ENCODE measurements around the gene MTCL3.

The MTCL3 gene

GRCh38 chr6:127515794-127516661, 3.1 kb downstream of the MTCL3 start:
- no peak for TF ChIP-seq ZFX (IDR thresholded peaks at IDR 0.05)
- TF ChIP-seq, protein P1, sequence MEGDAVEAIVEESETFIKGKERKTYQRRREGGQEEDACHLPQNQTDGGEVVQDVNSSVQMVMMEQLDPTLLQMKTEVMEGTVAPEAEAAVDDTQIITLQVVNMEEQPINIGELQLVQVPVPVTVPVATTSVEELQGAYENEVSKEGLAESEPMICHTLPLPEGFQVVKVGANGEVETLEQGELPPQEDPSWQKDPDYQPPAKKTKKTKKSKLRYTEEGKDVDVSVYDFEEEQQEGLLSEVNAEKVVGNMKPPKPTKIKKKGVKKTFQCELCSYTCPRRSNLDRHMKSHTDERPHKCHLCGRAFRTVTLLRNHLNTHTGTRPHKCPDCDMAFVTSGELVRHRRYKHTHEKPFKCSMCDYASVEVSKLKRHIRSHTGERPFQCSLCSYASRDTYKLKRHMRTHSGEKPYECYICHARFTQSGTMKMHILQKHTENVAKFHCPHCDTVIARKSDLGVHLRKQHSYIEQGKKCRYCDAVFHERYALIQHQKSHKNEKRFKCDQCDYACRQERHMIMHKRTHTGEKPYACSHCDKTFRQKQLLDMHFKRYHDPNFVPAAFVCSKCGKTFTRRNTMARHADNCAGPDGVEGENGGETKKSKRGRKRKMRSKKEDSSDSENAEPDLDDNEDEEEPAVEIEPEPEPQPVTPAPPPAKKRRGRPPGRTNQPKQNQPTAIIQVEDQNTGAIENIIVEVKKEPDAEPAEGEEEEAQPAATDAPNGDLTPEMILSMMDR (conservative IDR thresholded peaks at IDR 0.05) = no peak
- H3K27ac ChIP-seq = no peak overlapping the region

GRCh38 chr6:127515234-127515793, 3.8 kb downstream of the MTCL3 start:
- TF ChIP-seq, protein P1 (conservative IDR thresholded peaks at IDR 0.05) = no peak
- no peak for TF ChIP-seq ZFX (IDR thresholded peaks at IDR 0.05)
- no peak overlapping the region for H3K27ac ChIP-seq

GRCh38 chr6:127514773-127515227, 4.3 kb downstream of the MTCL3 start:
- no peak overlapping the region for H3K27ac ChIP-seq
- TF ChIP-seq, protein P1 (conservative IDR thresholded peaks at IDR 0.05) = no peak
- no peak for TF ChIP-seq ZFX (IDR thresholded peaks at IDR 0.05)

- TF ChIP-seq ZFX (IDR thresholded peaks at IDR 0.05) = no peak
- TF ChIP-seq, protein P1 (conservative IDR thresholded peaks at IDR 0.05) = no peak
- H3K27ac ChIP-seq = no peak overlapping the region
Measured at GRCh38 chr6:127514179-127514772, 4.9 kb downstream of the MTCL3 start.

GRCh38 chr6:127513425-127513824, 5.7 kb downstream of the MTCL3 start:
- no peak overlapping the region for H3K27ac ChIP-seq
- TF ChIP-seq, protein P1 (conservative IDR thresholded peaks at IDR 0.05) = no peak
- no peak for TF ChIP-seq ZFX (IDR thresholded peaks at IDR 0.05)

DNA sequence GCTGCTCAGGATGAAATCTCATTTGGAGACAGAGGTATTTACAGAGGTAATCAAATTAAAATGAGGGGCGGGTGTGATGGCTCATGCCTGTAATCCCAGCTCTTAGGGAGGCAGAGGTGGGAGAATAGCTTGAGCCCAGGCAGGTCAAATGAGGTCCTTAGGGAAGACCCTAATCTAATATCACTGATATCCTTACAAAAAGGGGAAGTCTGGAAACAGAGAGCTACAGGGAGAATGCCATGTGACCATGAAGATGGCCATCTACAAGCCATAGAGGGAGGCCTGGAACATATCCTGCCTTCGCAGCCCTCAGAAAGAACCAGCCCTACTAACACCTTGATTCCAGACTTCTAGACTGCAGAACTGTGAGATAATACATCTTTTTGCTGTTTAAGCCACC, 8.3 kb downstream of the MTCL3 start:
- no peak for TF ChIP-seq ZFX (IDR thresholded peaks at IDR 0.05)
- TF ChIP-seq, protein P1 (conservative IDR thresholded peaks at IDR 0.05) = no peak
- no peak overlapping the region for H3K27ac ChIP-seq

GRCh38 chr6:127506894-127507293, 12.2 kb downstream of the MTCL3 start:
- TF ChIP-seq ZFX (IDR thresholded peaks at IDR 0.05) = no peak
- TF ChIP-seq, protein P1 (conservative IDR thresholded peaks at IDR 0.05) = no peak
- H3K27ac ChIP-seq = no peak overlapping the region
